ENCODE measurements around the gene MAP7. TPM values are rescaled to one million over a fixed set of nuclear protein-coding genes. Genes with fewer than 3 reads are reported as not detected.

The MAP7 gene
- total RNA-seq (2011; cell fraction: chromatin; rRNA removed; ENCODE audit: low replicate concordance) = 0.67 and 1.5 TPM in 2 replicates
- total RNA-seq (2011; cell fraction: nucleolus; rRNA removed) = 0.50 and 0.53 TPM in 2 replicates
- 0.88 and 0.99 TPM in 2 replicates for total RNA-seq (2011; cell fraction: nucleoplasm; rRNA removed)
- total RNA-seq (2014; rRNA removed) (6.6 and 7.5 TPM in 2 replicates), total RNA-seq (2014; rRNA removed; fragmentation: Illumina TruSeq; extraction: Trizol) (3.9 and 4.2 TPM in 2 replicates), total RNA-seq (2015; rRNA removed; fragmentation: Illumina TruSeq; extraction: Trizol) (7.6 and 7.7 TPM in 2 replicates), total RNA-seq (2021) (6.1 and 7.4 TPM in 2 replicates), polyA plus RNA-seq (2011; rRNA removed) (1.0 and 1.3 TPM in 2 replicates), polyA plus RNA-seq (2014; fragmentation: Illumina TruSeq; extraction: Trizol) (6.7 and 6.9 TPM in 2 replicates), polyA plus RNA-seq (2014; fragmentation: Nextera tagmentation; extraction: Ambion mirVana) (1 to 10 TPM in 1 of 2 experiments, under 1 TPM in 1; 0.76 to 1.1 TPM), polyA plus RNA-seq (2014; rRNA removed) (3.9 and 4.4 TPM in 2 replicates), polyA minus RNA-seq (2011; rRNA and poly(A)+ RNA removed) (0.78 and 1.2 TPM in 2 replicates), Bru-seq, nascent RNA (percentile 54 among the genes with signal in this experiment), BruChase-seq, experiment 1, labeled RNA remaining after a 2-hour chase (percentile 56 among the genes with signal in this experiment), BruChase-seq, experiment 2, labeled RNA remaining after a 6-hour chase (percentile 55 among the genes with signal in this experiment)
- polyA plus RNA-seq (2011; cell fraction: cytosol; rRNA removed) = 0.59 and 0.78 TPM in 2 replicates
- 0.93 and 1.6 TPM in 2 replicates for polyA plus RNA-seq (2011; cell fraction: nucleus; rRNA removed)
- polyA plus RNA-seq (2012) = 9.3 and 9.7 TPM in 2 replicates
- 1.5 and 1.6 TPM in 2 replicates for polyA minus RNA-seq (2011; cell fraction: cytosol; rRNA and poly(A)+ RNA removed)
- 0.67 TPM in 2 replicates for polyA minus RNA-seq (2011; cell fraction: nucleus; rRNA and poly(A)+ RNA removed)
- long read RNA-seq, experiment 1, full-length matches to known transcripts = 24 of 43 reads
- long read RNA-seq, experiment 1, partial matches to known transcripts = 17 of 43 reads
- long read RNA-seq, experiment 1, other reads (novel, unspliced or antisense) = 2 of 43 reads
- long read RNA-seq, experiment 2, partial matches to known transcripts = 2 of 3 reads
- long read RNA-seq, experiment 2, other reads (novel, unspliced or antisense) = 1 of 3 reads
- long read RNA-seq, experiment 3, full-length matches to known transcripts = 1 of 4 reads
- long read RNA-seq, experiment 3, partial matches to known transcripts = 2 of 4 reads
- long read RNA-seq, experiment 3, other reads (novel, unspliced or antisense) = 1 of 4 reads

DNA sequence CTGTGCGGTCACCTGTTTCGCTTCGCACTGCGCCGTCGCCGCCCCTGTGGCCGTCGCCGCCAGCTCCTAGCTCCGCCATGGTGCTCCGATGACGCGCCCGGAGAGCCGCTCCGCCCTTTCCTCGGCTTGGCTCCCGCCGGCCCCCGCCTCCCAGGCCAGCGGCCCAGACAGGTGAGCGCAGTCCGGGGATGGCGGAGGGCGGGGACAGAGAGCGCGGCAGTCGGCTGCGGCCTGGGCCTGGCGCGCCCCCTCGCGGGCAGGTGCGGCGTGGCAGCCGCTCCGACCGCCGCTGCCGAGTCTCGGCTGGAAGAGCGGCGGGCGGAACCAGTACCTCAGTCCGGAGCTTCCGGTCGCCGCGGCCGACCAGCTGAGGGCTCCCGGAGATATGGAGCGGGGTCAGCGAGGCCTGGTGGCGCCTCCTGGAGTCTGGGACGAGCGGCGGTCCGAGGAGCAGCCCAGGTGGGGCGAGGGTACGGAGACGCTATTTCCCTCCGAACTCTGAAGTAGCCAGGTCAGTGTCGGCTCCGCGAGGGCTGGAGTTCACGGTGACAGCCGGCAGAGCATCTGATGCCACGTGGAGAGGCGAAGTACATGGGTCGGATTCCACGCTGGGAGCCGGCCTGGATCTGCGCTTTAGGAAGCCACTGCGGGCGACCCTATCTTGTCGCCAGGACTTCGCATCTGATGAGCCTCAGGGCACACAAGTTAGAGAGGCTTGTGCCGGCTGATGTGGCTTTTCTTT, at the start of gene MAP7:
Gene MAP7, minus strand, starts transcription at position 93 of the 742 bp plus-strand sequence. Its CDS starts 14 bp downstream, at position 79.
- POLR2A ChIA-PET = interaction anchor here (0.9 to 1.5 kb wide), 6 partner anchors 10 to 261 kb away, joined by 4 to 5 read pairs (median 4); partner anchors contain the start of genes BCLAF1 and MAP3K5
- DNase-seq (ENCODE audit: extremely low read depth in 1 of 4, low spot score in 3 of 4) (peak; percentile 82 to 93 (median 88)), ATAC-seq (peak; percentile 90), FAIRE-seq (no peak)
- Histone ChIP-seq H3K4me2 (ENCODE audit: insufficient read depth, low read length) (peak within 1 kb of the TSS; percentile 77), H3K9me1 (ENCODE audit: control insufficient read depth, insufficient read depth, low read length) (peaks cover 4% of the 10 kb centered on the region), H3K36me3 (ENCODE audit: control insufficient read depth, insufficient read depth, low read length) (no peaks in the 10 kb centered on the region), H3K27me3 (ENCODE audit: control insufficient read depth in 2 of 2, insufficient read depth in 2 of 2, low read length in 2 of 2) (peaks cover 7 to 8% of the 10 kb centered on the region in 2 experiments; a peak in 3 of 5 replicates), H4K20me1 (replicated peaks; ENCODE audit: control insufficient read depth, insufficient read depth, low read length) (0 out of 2 replicates have a peak, but pooled peaks cover 5% of the 10 kb centered on the region), H3K4me3 (peak within 1 kb of the TSS; percentile 64), H3K9me3 (replicated peaks; ENCODE audit: control insufficient read depth, insufficient read depth, low read depth, low read length) (no peaks in the 10 kb centered on the region), H3K79me2 (ENCODE audit: control insufficient read depth, insufficient read depth, low read length) (no peaks in the 10 kb centered on the region), H3K27ac (ENCODE audit: extremely low read depth, low read depth, low read length) (peak within 1 kb of the TSS; percentile 28; the same call in 1 of the 3 replicates), H3K4me1 (replicated peaks in 1 of 2; ENCODE audit: control insufficient read depth in 2 of 2, insufficient read depth in 2 of 2, low read length in 2 of 2) (peaks cover 13 to 17% of the 10 kb centered on the region in 2 experiments), H2AFZ (ENCODE audit: low read depth, low read length) (peak within 1 kb of the TSS; percentile 93), H3K9ac (ENCODE audit: insufficient read depth in 1 of 2, low read depth in 2 of 2, low read length in 2 of 2) (peak within 1 kb of the TSS; percentile 37 to 91; a peak in 3 of 4 replicates)
- intact Hi-C loops (cut with micrococcal nuclease) (loop anchor here (1.0 to 10.0 kb wide), 2 partner anchors 208 to 374 kb away; partner anchors contain the start of gene SLC35D3), in situ Hi-C loops (cut with MboI) (no loop called here)
- BruUV-seq (replicated peaks) = no TSS peak
- CTCF ChIA-PET (ENCODE audit: low intra/inter-chr PET ratio) = interaction anchor here (0.5 to 1.7 kb wide), 4 partner anchors 167 to 916 kb away, joined by 3 to 6 read pairs (median 4); no protein-coding TSS in a partner anchor
- WGBS (ENCODE audit: insufficient coverage, low coverage, missing lambda C conversion rate) = 11% methylated on average over 73 of the region's 79 CpGs
- TF ChIP-seq PRPF4 (IDR thresholded peaks at IDR 0.05; ENCODE audit: insufficient read depth, low read depth, low read length, poor library complexity, severe bottlenecking) (no peak), ETV5 (CRISPR knock-in tag; IDR thresholded peaks at IDR 0.05; ENCODE audit: low read depth) (peak; percentile 94), BRF2 (IDR thresholded peaks at IDR 0.05; ENCODE audit: borderline replicate concordance, insufficient read depth, insufficient read length) (no peak), ZNF511 (CRISPR knock-in tag; IDR thresholded peaks at IDR 0.05) (0 out of 2 replicates have a peak, but pooled peaks have one; percentile 51), KLF16 (IDR thresholded peaks at IDR 0.05) (0 out of 2 replicates have a peak, but pooled peaks have one; percentile 7)
- TF ChIP-seq, protein P1, sequence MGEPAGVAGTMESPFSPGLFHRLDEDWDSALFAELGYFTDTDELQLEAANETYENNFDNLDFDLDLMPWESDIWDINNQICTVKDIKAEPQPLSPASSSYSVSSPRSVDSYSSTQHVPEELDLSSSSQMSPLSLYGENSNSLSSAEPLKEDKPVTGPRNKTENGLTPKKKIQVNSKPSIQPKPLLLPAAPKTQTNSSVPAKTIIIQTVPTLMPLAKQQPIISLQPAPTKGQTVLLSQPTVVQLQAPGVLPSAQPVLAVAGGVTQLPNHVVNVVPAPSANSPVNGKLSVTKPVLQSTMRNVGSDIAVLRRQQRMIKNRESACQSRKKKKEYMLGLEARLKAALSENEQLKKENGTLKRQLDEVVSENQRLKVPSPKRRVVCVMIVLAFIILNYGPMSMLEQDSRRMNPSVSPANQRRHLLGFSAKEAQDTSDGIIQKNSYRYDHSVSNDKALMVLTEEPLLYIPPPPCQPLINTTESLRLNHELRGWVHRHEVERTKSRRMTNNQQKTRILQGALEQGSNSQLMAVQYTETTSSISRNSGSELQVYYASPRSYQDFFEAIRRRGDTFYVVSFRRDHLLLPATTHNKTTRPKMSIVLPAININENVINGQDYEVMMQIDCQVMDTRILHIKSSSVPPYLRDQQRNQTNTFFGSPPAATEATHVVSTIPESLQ (CRISPR knock-in tag; IDR thresholded peaks at IDR 0.05) = peak; percentile 62; the same call in 1 of the 2 replicates
- TF ChIP-seq, protein P2, sequence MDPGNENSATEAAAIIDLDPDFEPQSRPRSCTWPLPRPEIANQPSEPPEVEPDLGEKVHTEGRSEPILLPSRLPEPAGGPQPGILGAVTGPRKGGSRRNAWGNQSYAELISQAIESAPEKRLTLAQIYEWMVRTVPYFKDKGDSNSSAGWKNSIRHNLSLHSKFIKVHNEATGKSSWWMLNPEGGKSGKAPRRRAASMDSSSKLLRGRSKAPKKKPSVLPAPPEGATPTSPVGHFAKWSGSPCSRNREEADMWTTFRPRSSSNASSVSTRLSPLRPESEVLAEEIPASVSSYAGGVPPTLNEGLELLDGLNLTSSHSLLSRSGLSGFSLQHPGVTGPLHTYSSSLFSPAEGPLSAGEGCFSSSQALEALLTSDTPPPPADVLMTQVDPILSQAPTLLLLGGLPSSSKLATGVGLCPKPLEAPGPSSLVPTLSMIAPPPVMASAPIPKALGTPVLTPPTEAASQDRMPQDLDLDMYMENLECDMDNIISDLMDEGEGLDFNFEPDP (CRISPR knock-in tag; IDR thresholded peaks at IDR 0.05) = no peak
